Activated CD4-positive, alpha-beta T cell treated with anti-CD3 and anti-CD28 coated beads for 36 hours (primary cell): Measurements from ENCODE around the gene SYTL2. TPM values are rescaled to one million over a fixed set of nuclear protein-coding genes. Genes with fewer than 3 reads are reported as not detected.

Experiments used
- ATAC-seq: fragments of 200-7000 bp; cut with Tn5 transposase; one replicate; pipeline ENCODE4 v1.10.0; 2021; ENCODE audit warnings: mild to moderate bottlenecking, moderate library complexity
- CTCF ChIA-PET: fragments of 350-600 bp; sonication (Branson Sonifier 250); formaldehyde crosslinking; loops from one replicate; lab custom pipeline; 2021; ENCODE audit warnings: antibody characterized with exemption; lab: Charles Lee
- POLR2A ChIA-PET: fragments of 350-600 bp; sonication (Branson Sonifier 250); formaldehyde crosslinking; loops from one replicate; lab custom pipeline; 2021; ENCODE audit warnings: antibody characterized with exemption, inconsistent platforms; lab: Charles Lee
- DNase-seq: peaks from one replicate; pipeline ENCODE4 v3.0.0-alpha.2; 2020
- H3K27ac Mint-ChIP-seq: one replicate; pipeline ENCODE4 v1.8.0; 2021; ENCODE audit warnings: mixed read lengths
- H3K27me3 Mint-ChIP-seq: one replicate; pipeline ENCODE4 v1.8.0; 2021; ENCODE audit warnings: mixed read lengths
- H3K36me3 Mint-ChIP-seq: one replicate; pipeline ENCODE4 v1.8.0; 2021; ENCODE audit warnings: low read depth, mixed read lengths
- H3K4me1 Mint-ChIP-seq: one replicate; pipeline ENCODE4 v1.8.0; 2021; ENCODE audit warnings: mixed read lengths
- H3K4me3 Mint-ChIP-seq: one replicate; pipeline ENCODE4 v1.8.0; 2021; ENCODE audit warnings: mild to moderate bottlenecking, moderate library complexity, mixed read lengths
- H3K9me3 Mint-ChIP-seq: one replicate; pipeline ENCODE4 v1.8.0; 2021; ENCODE audit warnings: low read depth, mixed read lengths
- intact Hi-C, 2 experiments: fragments of 100-400 bp; cut with DNase I in 1 of 2; cut with micrococcal nuclease in 1 of 2; formaldehyde crosslinking; loops; one replicate each; pipeline versions ENCODE4 v1.14.2 to v1.15.1; 2022 to 2024; cut with DNase I, micrococcal nuclease
- total RNA-seq, 2 experiments: library from RNA; stranded (reverse); gene quantifications; one replicate each; pipeline ENCODE4 v1.2.3, GENCODE V29; 2021

SYTL2 gene
- total RNA-seq, 2 experiments from 2014 or later, result 5.2 to 6.8 TPM

DNA sequence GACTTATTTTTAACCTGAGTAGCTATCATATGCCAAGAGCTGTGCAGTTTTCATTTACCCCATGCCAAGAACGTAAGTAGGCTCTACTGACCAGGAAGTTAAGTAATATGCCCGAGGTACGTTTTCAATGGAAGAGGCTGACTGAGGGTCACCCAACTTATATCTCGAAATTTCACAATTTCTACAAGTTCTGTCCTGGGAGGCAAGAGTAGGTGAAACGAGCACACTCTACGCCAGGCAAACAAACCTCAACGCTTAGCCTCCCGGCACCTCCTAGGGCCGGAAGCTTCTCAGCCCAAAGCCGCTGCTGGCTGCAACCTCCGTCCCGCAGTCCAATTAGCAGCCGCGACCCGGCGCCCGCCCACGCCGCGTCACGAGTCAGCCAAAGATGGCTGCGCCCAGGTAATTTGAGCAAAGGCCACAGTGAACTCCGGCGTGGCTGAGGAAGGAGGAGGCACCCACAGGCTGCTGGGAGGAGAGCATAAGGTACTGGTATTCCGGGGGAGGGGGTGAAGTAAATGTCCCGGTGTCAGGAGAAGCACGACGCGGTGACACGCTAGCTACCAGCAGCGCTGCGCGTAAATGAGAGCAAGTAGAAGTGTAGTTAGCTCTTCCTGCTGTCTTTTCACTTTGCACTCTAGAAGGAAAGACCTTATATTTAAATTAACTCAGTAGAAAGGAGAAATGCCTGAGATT, 163.2 kb downstream of the SYTL2 start, which contains the start of gene TMEM126A:
Gene TMEM126A (plus strand): TSS at position 364 of the 696 bp plus-strand sequence. CDS start 2,289 bp downstream, outside the sequence.
- peaks cover 22% of the 10 kb centered on the region for H3K4me1 Mint-ChIP-seq
- H3K9me3 Mint-ChIP-seq, result no peaks in the 10 kb centered on the region
- ChIA-PET CTCF (interaction anchor here (1.0 to 2.5 kb wide), 6 partner anchors 9 to 19 kb away, joined by 4 to 12 read pairs (median 4); partner anchors contain the start of gene TMEM126B), POLR2A (interaction anchor here (0.6 to 1.8 kb wide), 6 partner anchors 11 to 849 kb away, joined by 3 to 16 read pairs (median 4); partner anchors contain the start of genes CREBZF, DLG2 and TMEM126B)
- peak; percentile 96 for DNase-seq
- H3K27ac Mint-ChIP-seq, result peak within 1 kb of the TSS; percentile 96
- peak; percentile 97 for ATAC-seq
- intact Hi-C loops, result loop anchor here (1.0 to 5.0 kb wide), 4 partner anchors 17 to 595 kb away; partner anchors contain the start of genes TMEM126B (in 2 of the 2), CREBZF (in 1 of the 2) and EED (in 1 of the 2)
- H3K27me3 Mint-ChIP-seq, result peaks cover 12% of the 10 kb centered on the region
- H3K36me3 Mint-ChIP-seq, result peaks cover 17% of the 10 kb centered on the region
- H3K4me3 Mint-ChIP-seq, result peak within 1 kb of the TSS; percentile 99

DNA sequence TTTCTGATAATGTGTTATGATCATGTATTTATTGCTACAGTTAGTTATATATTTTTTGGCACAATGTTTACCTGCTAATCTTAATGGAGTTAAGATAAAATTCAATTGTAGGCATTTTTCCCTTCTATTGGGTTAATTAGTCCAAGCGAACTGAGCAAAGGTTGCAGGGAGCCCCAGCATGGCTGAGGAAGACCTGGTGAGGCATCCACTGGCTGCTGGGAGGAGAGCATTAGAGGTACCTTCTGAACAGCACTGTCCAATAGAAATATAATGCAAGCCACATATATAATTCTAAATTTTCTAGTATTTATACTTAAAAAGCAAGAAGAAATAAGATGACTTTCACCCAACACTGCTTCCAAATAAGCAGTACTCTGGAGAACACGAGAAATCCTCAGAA, 163.9 kb downstream of the SYTL2 start:
- H3K27ac Mint-ChIP-seq, result peak overlapping the region; percentile 96
- H3K36me3 Mint-ChIP-seq, result peaks cover 14% of the 10 kb centered on the region
- peaks cover 19% of the 10 kb centered on the region for H3K4me1 Mint-ChIP-seq
- peak overlapping the region; percentile 99 for H3K4me3 Mint-ChIP-seq
- H3K27me3 Mint-ChIP-seq, result peaks cover 12% of the 10 kb centered on the region
- intact Hi-C loops, result loop anchor here (1.0 to 5.0 kb wide), 4 partner anchors 17 to 595 kb away; partner anchors contain the start of genes TMEM126B (in 2 of the 2), CREBZF (in 1 of the 2) and EED (in 1 of the 2)
- ChIA-PET POLR2A (interaction anchor here (0.6 to 1.8 kb wide), 5 partner anchors 10 to 993 kb away, joined by 3 to 16 read pairs (median 6); partner anchors contain the start of genes CREBZF, DLG2 and TMEM126B), CTCF (interaction anchor here (1.0 to 1.4 kb wide), 4 partner anchors 10 to 19 kb away, joined by 4 to 12 read pairs (median 4); partner anchors contain the start of gene TMEM126B)
- DNase-seq, result peak; percentile 22
- no peaks in the 10 kb centered on the region for H3K9me3 Mint-ChIP-seq
- ATAC-seq, result no peak

Other genes starting within 250 kb of the SYTL2 start
- 1 to 10 TPM; 1.7 to 2.1 TPM for gene DLG2, start 183.8 kb downstream of the SYTL2 start, total RNA-seq
- gene TMEM126B, start 182.5 kb downstream of the SYTL2 start, total RNA-seq, result 10 to 100 TPM; 62.7 to 74.2 TPM
- 10 to 100 TPM; 21.7 to 37.4 TPM for gene TMEM126A, start 163.2 kb downstream of the SYTL2 start, total RNA-seq
- gene CREBZF, start 146.0 kb downstream of the SYTL2 start, total RNA-seq, result 10 to 100 TPM; 30.4 to 35.9 TPM
- not detected for gene CCDC89, start 124.9 kb downstream of the SYTL2 start, total RNA-seq
- not detected for gene CCDC83, start 44.2 kb upstream of the SYTL2 start, total RNA-seq